Measurements from ENCODE around the gene ZNF521.

DNA sequence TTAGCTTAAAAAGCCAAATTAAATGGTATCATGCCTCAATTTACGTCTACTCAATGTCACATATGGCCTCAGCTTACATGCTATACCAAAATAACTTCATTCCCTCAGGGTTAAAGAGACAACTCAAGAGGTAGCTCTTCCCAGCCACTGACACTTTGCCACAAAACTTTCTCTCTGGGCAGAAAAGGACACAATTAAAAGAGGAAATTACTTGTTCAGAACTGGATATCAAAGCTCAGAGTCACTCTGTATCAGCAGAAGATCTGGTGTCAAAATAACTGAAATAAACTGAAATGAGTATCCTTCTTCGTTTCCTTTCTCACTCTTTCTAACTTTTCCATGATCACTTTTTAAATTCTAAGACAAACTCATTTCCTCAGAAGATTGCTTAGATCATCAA lies 108.7 kb downstream of the ZNF521 start:
- TF ChIP-seq EZH2 (IDR thresholded peaks at IDR 0.05; ENCODE audit: borderline replicate concordance, low read depth, low read length, poor library complexity, severe bottlenecking) (no peak), CTCF (conservative IDR thresholded peaks at IDR 0.05; ENCODE audit: low read depth, low read length) (no peak)
